GM21360 (cell line): Measurements from ENCODE around the gene PLXDC1.

Experiments used
- ATAC-seq: cut with Tn5 transposase; IDR thresholded peaks from one replicate; pipeline ENCODE4 v1.9.1; 2021; ENCODE audit warnings: mild to moderate bottlenecking, moderate library complexity; ENCODE audit not compliant: unreplicated experiment

The PLXDC1 gene

GRCh38 chr17:39151150-39151942, at the start of gene PLXDC1:
Gene PLXDC1 (minus strand): TSS chr17:39151637. CDS start chr17:39151437, 200 bp downstream.
- ATAC-seq = no peak

DNA sequence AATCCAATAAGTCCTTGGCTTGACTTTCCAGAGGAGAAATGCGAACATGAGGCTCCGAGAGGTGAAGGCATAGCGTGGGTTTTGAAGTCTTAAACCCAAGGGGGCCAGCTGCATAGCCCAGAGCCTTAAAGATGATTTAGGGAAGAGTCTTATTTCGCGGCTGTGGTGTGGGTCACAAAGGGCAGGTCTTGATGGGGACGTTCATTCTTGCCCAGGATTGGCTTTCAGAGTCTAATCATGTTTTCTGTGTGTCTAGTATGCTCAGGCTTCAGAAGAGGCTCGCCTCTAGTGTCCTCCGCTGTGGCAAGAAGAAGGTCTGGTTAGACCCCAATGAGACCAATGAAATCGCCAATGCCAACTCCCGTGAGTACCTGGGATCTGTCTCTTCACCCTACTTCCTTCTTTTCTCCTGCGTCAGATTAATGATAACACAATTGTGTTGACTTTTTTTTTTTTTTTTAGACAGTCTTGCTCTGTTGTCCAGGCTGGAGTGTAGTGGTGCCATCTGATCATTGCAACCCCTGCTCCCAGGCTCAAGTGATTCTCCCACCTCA, 49.6 kb upstream of the PLXDC1 start:
- no peak for ATAC-seq

GRCh38 chr17:39200070-39200879, 48.8 kb upstream of the PLXDC1 start, which contains the start of gene RPL19:
Gene RPL19 (plus strand): TSS chr17:39200283. CDS start chr17:39200345, 62 bp downstream.
- peak; percentile 47 for ATAC-seq

- ATAC-seq = peak; percentile 53
These were observed 48.3 kb upstream of the PLXDC1 start for GRCh38 chr17:39199820-39200069.

DNA sequence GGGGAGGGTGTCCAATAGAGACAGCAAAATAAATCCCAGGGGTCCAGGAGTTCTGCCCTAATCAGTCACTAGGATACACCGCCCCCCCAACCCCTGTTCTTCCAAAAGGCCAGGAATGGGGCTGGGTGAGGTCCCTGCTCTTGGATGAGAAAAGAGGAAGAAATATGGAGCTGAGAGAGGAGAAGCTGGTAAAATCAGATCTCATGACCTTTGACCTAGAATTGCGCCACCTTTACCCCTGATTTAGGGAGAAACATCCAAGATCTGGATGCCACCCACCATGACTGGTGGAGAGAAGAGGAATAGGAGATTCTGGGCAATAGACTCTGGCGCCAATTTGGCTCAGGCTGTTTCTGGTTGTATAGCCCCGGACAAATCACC, 46.7 kb upstream of the PLXDC1 start:
- no peak for ATAC-seq

DNA sequence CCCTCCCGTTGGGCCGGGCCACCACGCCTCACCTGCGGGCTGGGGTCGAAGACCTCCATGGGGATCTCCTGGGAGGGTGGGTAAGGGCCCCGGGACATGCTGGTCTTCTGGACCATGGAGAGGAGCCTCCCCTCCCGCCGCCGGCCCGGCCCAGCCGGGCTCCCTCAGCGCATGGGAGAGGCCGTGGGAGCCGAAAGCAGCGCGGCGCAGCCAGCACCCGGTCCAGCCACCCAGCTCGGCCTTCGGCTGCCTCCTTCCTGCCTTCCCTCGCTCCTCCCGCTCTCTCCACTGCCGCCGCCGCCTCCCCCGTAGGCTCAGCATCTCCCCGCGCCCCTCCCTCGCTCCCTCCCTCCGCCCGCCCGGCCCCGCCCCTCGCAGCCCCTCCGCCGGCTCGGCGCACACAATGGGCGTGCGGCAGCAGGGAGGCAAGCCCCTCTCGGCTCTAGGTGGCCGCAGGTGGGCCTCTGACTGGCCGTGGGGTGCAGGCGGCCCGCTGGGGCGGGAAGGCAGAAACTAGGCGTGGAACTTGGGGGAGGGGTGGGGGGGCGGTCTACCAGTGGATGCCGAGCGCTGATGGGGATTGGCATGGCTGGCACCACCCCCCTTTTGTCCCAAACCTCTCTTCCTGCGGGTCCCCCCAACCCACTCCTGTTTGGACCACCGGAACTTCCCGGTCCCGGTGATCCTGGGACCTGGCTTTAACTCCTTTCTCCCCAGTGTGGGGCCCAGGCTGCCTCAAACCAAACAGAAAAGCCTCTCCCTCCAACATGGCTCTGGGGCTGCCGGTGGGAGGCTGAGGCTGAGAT, 46.1 kb upstream of the PLXDC1 start, which contains the start of gene CACNB1:
TSS of gene CACNB1 (minus strand) at position 290 of the 806 bp plus-strand sequence. CDS start at position 116, 174 bp downstream.
- no peak for ATAC-seq

DNA sequence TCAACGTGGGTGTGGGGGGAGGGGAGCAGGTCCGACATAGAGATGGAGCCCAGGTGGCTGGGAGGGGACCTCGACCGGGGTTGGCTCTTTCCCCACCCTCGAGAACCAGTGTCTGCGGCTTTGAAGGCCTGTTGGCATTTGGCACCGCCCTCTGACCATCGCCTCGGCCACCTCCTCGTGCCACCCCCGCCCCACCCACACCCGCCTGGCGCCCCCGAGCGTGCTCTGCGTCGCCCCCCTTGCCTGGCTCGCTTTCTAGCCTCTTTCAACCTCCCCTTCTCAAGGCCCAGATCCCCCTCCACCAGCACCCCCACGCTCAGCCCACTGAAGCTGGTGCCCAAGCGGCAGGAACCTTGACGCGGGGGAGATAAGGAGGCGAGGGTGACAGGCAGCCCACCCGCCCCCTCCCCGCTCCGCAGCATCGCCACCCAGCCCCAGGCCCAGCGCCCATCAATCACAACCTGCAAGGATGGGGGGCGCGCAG, 45.4 kb upstream of the PLXDC1 start:
- no peak for ATAC-seq

- ATAC-seq = no peak
These were observed 44.9 kb upstream of the PLXDC1 start for GRCh38 chr17:39196241-39196807.

DNA sequence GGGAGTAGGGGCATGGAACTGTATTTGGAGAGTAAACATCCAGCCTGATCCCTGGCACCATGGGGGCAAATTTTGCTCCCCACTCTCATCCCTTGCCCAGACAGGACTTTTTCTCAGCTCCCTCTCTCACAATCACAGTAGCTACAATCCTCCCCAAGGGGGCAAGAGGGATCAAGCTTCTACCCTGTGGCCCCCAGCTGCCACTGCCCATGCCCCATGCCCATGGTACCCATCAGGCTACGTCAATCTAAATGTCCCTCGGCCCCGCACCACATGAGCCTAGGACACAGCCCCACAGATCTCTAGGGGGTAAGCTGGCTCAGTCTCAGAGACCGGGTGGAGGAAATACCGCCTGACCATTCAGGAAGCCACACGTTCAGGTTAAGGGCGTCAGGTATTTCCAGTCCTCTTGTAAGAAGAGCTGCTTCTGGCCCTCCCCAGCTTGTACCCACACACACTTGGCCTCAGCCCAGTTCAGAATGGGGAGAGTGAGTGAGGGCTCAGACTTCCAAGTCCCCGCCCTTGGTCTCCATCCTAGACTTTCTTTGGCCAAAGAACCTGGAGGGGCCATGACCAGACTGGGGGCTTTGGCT, 44.2 kb upstream of the PLXDC1 start:
- ATAC-seq = no peak

- ATAC-seq = no peak
These were observed 43.6 kb upstream of the PLXDC1 start for GRCh38 chr17:39194985-39195524.

GRCh38 chr17:39194089-39194984, 42.9 kb upstream of the PLXDC1 start:
- ATAC-seq = no peak

GRCh38 chr17:39193346-39193745, 41.9 kb upstream of the PLXDC1 start:
- no peak for ATAC-seq

- no peak for ATAC-seq
These were observed 41.5 kb upstream of the PLXDC1 start for GRCh38 chr17:39192901-39193300.

- ATAC-seq = no peak
These were observed 40.5 kb upstream of the PLXDC1 start for GRCh38 chr17:39191750-39192510.

GRCh38 chr17:39187152-39187830, 35.9 kb upstream of the PLXDC1 start:
- ATAC-seq = no peak

GRCh38 chr17:39186481-39187002, 35.1 kb upstream of the PLXDC1 start:
- no peak for ATAC-seq

GRCh38 chr17:39183720-39184119, 32.3 kb upstream of the PLXDC1 start:
- ATAC-seq = no peak
